K562 (cell line): ENCODE results near the gene ARAP1. TPM values are rescaled to one million over a fixed set of nuclear protein-coding genes. Genes with fewer than 3 reads are reported as not detected.

Source experiments
- ARNT ChIP-seq, 2 experiments: fragments of 450-650 bp; IDR thresholded peaks; 2 replicates each; pipeline ENCODE4 v1.6.1; 2016; ENCODE audit warnings: mild to moderate bottlenecking in 1 of 2
- EP300 ChIP-seq: IDR thresholded peaks from 2 replicates; pipeline ENCODE4 v1.6.1; 2012; ENCODE audit warnings: low read length, improper control_type of control experiment
- GATA2 ChIP-seq: sonication (generic); formaldehyde crosslinking; IDR thresholded peaks from 2 replicates; pipeline ENCODE4 v1.4.0; 2020; ENCODE audit warnings: mild to moderate bottlenecking, missing genetic modification reagents
- KLF1 ChIP-seq: fragments of 450-650 bp; IDR thresholded peaks from 2 replicates; pipeline ENCODE4 v1.6.1; 2016; ENCODE audit warnings: missing genetic modification characterization, missing compliant biosample characterization
- MYNN ChIP-seq, 2 experiments: sonication (generic); formaldehyde crosslinking in 1 of 2; IDR thresholded peaks; 2 replicates each; pipeline versions ENCODE4 v1.5.0 to v1.6.1; 2016 to 2020; ENCODE audit warnings: antibody characterized with exemption in 1 of 2, missing genetic modification reagents in 1 of 2
- SIX5 ChIP-seq, 2 experiments: IDR thresholded peaks; 2 replicates each; pipeline ENCODE4 v1.6.1; 2011; ENCODE audit warnings: low read length in 2 of 2, borderline replicate concordance in 1 of 2, low read depth in 1 of 2, mild to moderate bottlenecking in 1 of 2, moderate library complexity in 1 of 2; ENCODE audit not compliant: insufficient read depth in 1 of 2
- SP1 ChIP-seq: sonication (generic); formaldehyde crosslinking; IDR thresholded peaks from 2 replicates; pipeline ENCODE4 v1.8.1; 2022; ENCODE audit warnings: mild to moderate bottlenecking, missing genetic modification reagents
- TEAD4 ChIP-seq, 2 experiments: sonication (generic) in 1 of 2; formaldehyde crosslinking in 1 of 2; IDR thresholded peaks; 2 replicates each; pipeline versions ENCODE4 v1.6.1 to v1.8.0; 2012 to 2022; ENCODE audit warnings: borderline replicate concordance in 1 of 2, inconsistent platforms in 1 of 2, low read length in 1 of 2, mild to moderate bottlenecking in 1 of 2, missing genetic modification reagents in 1 of 2
- TFAM ChIP-seq: fragments of 250-450 bp; sonication (Bioruptor Pico); conservative IDR thresholded peaks from 2 replicates; pipeline ENCODE4 v1.5.0; 2021; ENCODE audit warnings: mild to moderate bottlenecking, moderate library complexity
- ZNF589 ChIP-seq: fragments of 200-800 bp; sonication (Bioruptor generic); IDR thresholded peaks from 2 replicates; pipeline ENCODE4 v1.6.1; 2016; ENCODE audit warnings: low read depth, missing genetic modification characterization, missing compliant biosample characterization
- polyA plus RNA-seq, 8 experiments: library from polyadenylated mRNA; depleted of rRNA in 4 of 8; stranded (reverse) in 5 of 8; unstranded in 3 of 8; fragments of >200 nt; fragmentation: Nextera tagmentation in 2 of 8; fragmentation: Illumina TruSeq in 1 of 8; extraction: Ambion mirVana in 2 of 8; extraction: Trizol in 1 of 8; gene quantifications; 2 replicates each; pipeline versions ENCODE4 v1.2.1 to v1.2.3, GENCODE V29; 2011 to 2014; ENCODE audit warnings: inconsistent platforms in 1 of 8, missing spikeins in 1 of 8
- total RNA-seq, 7 experiments: library from RNA; depleted of rRNA in 6 of 7; stranded (reverse); fragments of >200 nt in 6 of 7; fragmentation: Illumina TruSeq in 2 of 7; extraction: Trizol in 2 of 7; gene quantifications; 2 replicates each; pipeline versions ENCODE4 v1.2.1 to v1.2.3, GENCODE V29; 2011 to 2021; ENCODE audit warnings: low replicate concordance in 1 of 7
- TF ChIP-seq, protein P1 (sequence below), 2 experiments: fragments of 250-450 bp in 1 of 2; fragments of 450-650 bp in 1 of 2; sonication (Bioruptor Pico) in 1 of 2; IDR thresholded peaks; 2 replicates each; pipeline versions ENCODE4 v1.6.1 to v1.8.0; 2016 to 2021; ENCODE audit warnings: mild to moderate bottlenecking in 2 of 2, moderate library complexity in 2 of 2, missing compliant biosample characterization in 1 of 2, missing genetic modification characterization in 1 of 2
- TF ChIP-seq, protein P2 (sequence below): fragments of 450-650 bp; IDR thresholded peaks from 2 replicates; pipeline ENCODE4 v1.6.1; 2016; ENCODE audit warnings: mild to moderate bottlenecking, moderate library complexity
- TF ChIP-seq, protein P3 (sequence below): fragments of 250-450 bp; sonication (Bioruptor Pico); IDR thresholded peaks from 2 replicates; pipeline ENCODE4 v1.8.0; 2022; ENCODE audit warnings: moderate library complexity, mild to moderate bottlenecking, inconsistent platforms

ARAP1 gene
- total and polyA plus RNA-seq, 9 of the 15 experiments (the other 6 are each of a cell fraction or from before 2014, with no cell fraction given) = 0.23 to 67.0 (median 24.6) TPM

DNA sequence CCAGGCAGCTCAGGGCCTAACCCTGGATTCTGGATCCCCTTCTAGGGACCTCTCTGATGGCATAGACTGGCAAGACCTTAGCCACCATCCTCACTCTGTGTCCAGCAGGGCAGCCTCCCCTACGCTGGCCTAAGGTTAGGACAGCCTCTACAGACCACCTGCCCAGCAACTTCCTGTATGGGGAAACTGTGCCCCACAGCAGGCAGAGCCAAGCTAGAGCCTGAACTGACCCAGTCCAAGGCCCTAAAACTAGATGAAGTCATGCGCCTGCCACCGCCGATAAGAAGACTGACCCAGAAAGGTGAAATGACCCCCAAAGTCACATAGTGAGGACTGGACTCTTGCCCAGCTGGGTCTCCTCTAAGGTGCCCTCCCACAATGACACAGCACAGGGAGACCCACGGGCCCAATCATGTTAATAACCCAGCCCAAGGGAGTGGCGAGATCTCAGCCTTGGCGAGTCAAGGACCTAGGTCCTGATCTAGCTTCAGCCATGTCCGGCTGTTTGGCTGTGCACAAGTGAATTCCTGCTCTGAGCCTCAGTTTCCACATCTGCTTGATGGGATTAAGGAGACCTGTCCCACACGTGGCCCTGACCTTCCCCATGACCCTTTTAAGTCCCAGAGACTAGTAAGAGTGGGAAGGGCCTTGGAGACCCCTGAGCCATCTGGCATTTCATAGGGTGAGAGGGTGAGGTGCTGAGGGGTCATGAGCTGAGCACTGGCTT is 24.1 kb upstream of the ARAP1 start (continued):
- TF ChIP-seq, protein P1, sequence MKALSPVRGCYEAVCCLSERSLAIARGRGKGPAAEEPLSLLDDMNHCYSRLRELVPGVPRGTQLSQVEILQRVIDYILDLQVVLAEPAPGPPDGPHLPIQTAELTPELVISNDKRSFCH (CRISPR knock-in tag; IDR thresholded peaks at IDR 0.05) = no peak
- TF ChIP-seq, protein P1 (tag; IDR thresholded peaks at IDR 0.05) = peak; percentile 53
- TF ChIP-seq MYNN (IDR thresholded peaks at IDR 0.05) (peak; percentile 95), MYNN (CRISPR knock-in tag; IDR thresholded peaks at IDR 0.05) (no peak), SP1 (peak; percentile 78; the same call in 1 of the 2 replicates), EP300 (peak; percentile 85; the same call in 1 of the 2 replicates), SIX5 (IDR thresholded peaks at IDR 0.05; ENCODE audit: borderline replicate concordance in 1 of 2, insufficient read depth in 1 of 2, low read depth in 1 of 2, low read length in 2 of 2) (no peak), ZNF589 (peak; percentile 85), KLF1 (tag) (peak; percentile 54; the same call in 1 of the 2 replicates), ARNT (IDR thresholded peaks at IDR 0.05) (peak in 1 of 2 experiments; percentile 82; a peak in 1 of 4 replicates), TEAD4 (IDR thresholded peaks at IDR 0.05; ENCODE audit: low read length) (peak; percentile 84), TEAD4 (CRISPR knock-in tag; IDR thresholded peaks at IDR 0.05; ENCODE audit: borderline replicate concordance) (no peak), GATA2 (peak; percentile 59), TFAM (no peak)
- TF ChIP-seq, protein P2, sequence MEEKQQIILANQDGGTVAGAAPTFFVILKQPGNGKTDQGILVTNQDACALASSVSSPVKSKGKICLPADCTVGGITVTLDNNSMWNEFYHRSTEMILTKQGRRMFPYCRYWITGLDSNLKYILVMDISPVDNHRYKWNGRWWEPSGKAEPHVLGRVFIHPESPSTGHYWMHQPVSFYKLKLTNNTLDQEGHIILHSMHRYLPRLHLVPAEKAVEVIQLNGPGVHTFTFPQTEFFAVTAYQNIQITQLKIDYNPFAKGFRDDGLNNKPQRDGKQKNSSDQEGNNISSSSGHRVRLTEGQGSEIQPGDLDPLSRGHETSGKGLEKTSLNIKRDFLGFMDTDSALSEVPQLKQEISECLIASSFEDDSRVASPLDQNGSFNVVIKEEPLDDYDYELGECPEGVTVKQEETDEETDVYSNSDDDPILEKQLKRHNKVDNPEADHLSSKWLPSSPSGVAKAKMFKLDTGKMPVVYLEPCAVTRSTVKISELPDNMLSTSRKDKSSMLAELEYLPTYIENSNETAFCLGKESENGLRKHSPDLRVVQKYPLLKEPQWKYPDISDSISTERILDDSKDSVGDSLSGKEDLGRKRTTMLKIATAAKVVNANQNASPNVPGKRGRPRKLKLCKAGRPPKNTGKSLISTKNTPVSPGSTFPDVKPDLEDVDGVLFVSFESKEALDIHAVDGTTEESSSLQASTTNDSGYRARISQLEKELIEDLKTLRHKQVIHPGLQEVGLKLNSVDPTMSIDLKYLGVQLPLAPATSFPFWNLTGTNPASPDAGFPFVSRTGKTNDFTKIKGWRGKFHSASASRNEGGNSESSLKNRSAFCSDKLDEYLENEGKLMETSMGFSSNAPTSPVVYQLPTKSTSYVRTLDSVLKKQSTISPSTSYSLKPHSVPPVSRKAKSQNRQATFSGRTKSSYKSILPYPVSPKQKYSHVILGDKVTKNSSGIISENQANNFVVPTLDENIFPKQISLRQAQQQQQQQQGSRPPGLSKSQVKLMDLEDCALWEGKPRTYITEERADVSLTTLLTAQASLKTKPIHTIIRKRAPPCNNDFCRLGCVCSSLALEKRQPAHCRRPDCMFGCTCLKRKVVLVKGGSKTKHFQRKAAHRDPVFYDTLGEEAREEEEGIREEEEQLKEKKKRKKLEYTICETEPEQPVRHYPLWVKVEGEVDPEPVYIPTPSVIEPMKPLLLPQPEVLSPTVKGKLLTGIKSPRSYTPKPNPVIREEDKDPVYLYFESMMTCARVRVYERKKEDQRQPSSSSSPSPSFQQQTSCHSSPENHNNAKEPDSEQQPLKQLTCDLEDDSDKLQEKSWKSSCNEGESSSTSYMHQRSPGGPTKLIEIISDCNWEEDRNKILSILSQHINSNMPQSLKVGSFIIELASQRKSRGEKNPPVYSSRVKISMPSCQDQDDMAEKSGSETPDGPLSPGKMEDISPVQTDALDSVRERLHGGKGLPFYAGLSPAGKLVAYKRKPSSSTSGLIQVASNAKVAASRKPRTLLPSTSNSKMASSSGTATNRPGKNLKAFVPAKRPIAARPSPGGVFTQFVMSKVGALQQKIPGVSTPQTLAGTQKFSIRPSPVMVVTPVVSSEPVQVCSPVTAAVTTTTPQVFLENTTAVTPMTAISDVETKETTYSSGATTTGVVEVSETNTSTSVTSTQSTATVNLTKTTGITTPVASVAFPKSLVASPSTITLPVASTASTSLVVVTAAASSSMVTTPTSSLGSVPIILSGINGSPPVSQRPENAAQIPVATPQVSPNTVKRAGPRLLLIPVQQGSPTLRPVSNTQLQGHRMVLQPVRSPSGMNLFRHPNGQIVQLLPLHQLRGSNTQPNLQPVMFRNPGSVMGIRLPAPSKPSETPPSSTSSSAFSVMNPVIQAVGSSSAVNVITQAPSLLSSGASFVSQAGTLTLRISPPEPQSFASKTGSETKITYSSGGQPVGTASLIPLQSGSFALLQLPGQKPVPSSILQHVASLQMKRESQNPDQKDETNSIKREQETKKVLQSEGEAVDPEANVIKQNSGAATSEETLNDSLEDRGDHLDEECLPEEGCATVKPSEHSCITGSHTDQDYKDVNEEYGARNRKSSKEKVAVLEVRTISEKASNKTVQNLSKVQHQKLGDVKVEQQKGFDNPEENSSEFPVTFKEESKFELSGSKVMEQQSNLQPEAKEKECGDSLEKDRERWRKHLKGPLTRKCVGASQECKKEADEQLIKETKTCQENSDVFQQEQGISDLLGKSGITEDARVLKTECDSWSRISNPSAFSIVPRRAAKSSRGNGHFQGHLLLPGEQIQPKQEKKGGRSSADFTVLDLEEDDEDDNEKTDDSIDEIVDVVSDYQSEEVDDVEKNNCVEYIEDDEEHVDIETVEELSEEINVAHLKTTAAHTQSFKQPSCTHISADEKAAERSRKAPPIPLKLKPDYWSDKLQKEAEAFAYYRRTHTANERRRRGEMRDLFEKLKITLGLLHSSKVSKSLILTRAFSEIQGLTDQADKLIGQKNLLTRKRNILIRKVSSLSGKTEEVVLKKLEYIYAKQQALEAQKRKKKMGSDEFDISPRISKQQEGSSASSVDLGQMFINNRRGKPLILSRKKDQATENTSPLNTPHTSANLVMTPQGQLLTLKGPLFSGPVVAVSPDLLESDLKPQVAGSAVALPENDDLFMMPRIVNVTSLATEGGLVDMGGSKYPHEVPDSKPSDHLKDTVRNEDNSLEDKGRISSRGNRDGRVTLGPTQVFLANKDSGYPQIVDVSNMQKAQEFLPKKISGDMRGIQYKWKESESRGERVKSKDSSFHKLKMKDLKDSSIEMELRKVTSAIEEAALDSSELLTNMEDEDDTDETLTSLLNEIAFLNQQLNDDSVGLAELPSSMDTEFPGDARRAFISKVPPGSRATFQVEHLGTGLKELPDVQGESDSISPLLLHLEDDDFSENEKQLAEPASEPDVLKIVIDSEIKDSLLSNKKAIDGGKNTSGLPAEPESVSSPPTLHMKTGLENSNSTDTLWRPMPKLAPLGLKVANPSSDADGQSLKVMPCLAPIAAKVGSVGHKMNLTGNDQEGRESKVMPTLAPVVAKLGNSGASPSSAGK = peak; percentile 52; the same call in 1 of the 2 replicates
- TF ChIP-seq, protein P3, sequence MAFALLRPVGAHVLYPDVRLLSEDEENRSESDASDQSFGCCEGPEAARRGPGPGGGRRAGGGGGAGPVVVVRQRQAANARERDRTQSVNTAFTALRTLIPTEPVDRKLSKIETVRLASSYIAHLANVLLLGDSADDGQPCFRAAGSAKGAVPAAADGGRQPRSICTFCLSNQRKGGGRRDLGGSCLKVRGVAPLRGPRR (CRISPR knock-in tag) = 0 out of 2 replicates have a peak, but pooled peaks have one; percentile 54
